IMR-90 (cell line): ENCODE results near the gene PAX5. TPM values are rescaled to one million over a fixed set of nuclear protein-coding genes. Genes with fewer than 3 reads are reported as not detected.

Source experiments
- ATAC-seq: fragments of 200-7000 bp; cut with Tn5 transposase; 2 replicates; pipeline ENCODE4 v1.9.1; 2020; ENCODE audit warnings: low read depth, mild to moderate bottlenecking, moderate library complexity
- BruUV-seq: library from RNA; stranded (reverse); fragments of 400-500 nt; replicated peaks from 2 replicates; lab custom pipeline; 2021; lab: Mats Ljungman, UMichigan
- CTCF ChIA-PET: fragments of 300-600 bp; formaldehyde crosslinking; extraction: SDS; loops from one replicate; lab custom pipeline; 2021; ENCODE audit warnings: antibody characterized with exemption; lab: Yijun Ruan, JAX
- POLR2A ChIA-PET: fragments of 300-600 bp; sonication (Branson Sonifier 250); formaldehyde crosslinking; loops from one replicate; lab custom pipeline; 2022; ENCODE audit warnings: antibody characterized with exemption; ENCODE audit not compliant: unreplicated experiment; lab: Charles Lee
- DNase-seq: peaks from one replicate; pipeline ENCODE4 v3.0.0; 2013
- H2AFZ ChIP-seq: replicated peaks from 2 replicates; pipeline ENCODE3; 2013; ENCODE audit warnings: low read length, mild to moderate bottlenecking; ENCODE audit not compliant: poor library complexity
- H2AK5ac ChIP-seq: 2 replicates; pipeline ENCODE4 v1.6.1; 2013; ENCODE audit warnings: low read depth, low read length, inconsistent platforms
- H2AK9ac ChIP-seq: replicated peaks from 2 replicates; pipeline ENCODE3; 2013; ENCODE audit warnings: mild to moderate bottlenecking, low read depth, low read length, moderate library complexity; ENCODE audit not compliant: poor library complexity
- H2BK120ac ChIP-seq: 2 replicates; pipeline ENCODE4 v1.6.1; 2013; ENCODE audit warnings: low read depth, low read length, inconsistent platforms
- H2BK15ac ChIP-seq: 3 replicates; pipeline ENCODE4 v1.6.1; 2013; ENCODE audit warnings: low read depth, low read length, inconsistent platforms
- H2BK20ac ChIP-seq: 2 replicates; pipeline ENCODE4 v1.6.1; 2013; ENCODE audit warnings: low read depth, mild to moderate bottlenecking, inconsistent platforms, low read length, moderate library complexity
- H2BK5ac ChIP-seq: 2 replicates; pipeline ENCODE4 v1.6.1; 2013; ENCODE audit warnings: mild to moderate bottlenecking, low read depth, low read length, inconsistent platforms; ENCODE audit not compliant: poor library complexity, severe bottlenecking
- H3K14ac ChIP-seq: replicated peaks from 2 replicates; pipeline ENCODE4 v1.6.1; 2013; ENCODE audit warnings: low read depth, low read length, inconsistent platforms
- H3K18ac ChIP-seq: 2 replicates; pipeline ENCODE4 v1.6.1; 2013; ENCODE audit warnings: low read depth, low read length, control low read depth
- H3K23ac ChIP-seq: 2 replicates; pipeline ENCODE4 v1.6.1; 2013; ENCODE audit warnings: low read depth, low read length, inconsistent platforms
- H3K27ac ChIP-seq: 2 replicates; pipeline ENCODE4 v1.5.1; 2013; ENCODE audit warnings: mild to moderate bottlenecking, control low read depth, low read length; ENCODE audit not compliant: insufficient read depth
- H3K27me3 ChIP-seq: 2 replicates; pipeline ENCODE4 v1.6.1; 2013; ENCODE audit warnings: low read length; ENCODE audit not compliant: control insufficient read depth, insufficient read depth
- H3K36me3 ChIP-seq: 2 replicates; pipeline ENCODE4 v1.6.1; 2013; ENCODE audit warnings: low read length, mixed read lengths; ENCODE audit not compliant: control insufficient read depth, insufficient read depth
- H3K4ac ChIP-seq: 2 replicates; pipeline ENCODE4 v1.6.1; 2013; ENCODE audit warnings: low read depth, low read length, inconsistent platforms
- H3K4me1 ChIP-seq: 2 replicates; pipeline ENCODE4 v1.6.1; 2013; ENCODE audit warnings: low read length, mixed read lengths; ENCODE audit not compliant: control insufficient read depth, insufficient read depth
- H3K4me2 ChIP-seq: 2 replicates; pipeline ENCODE4 v1.6.1; 2013; ENCODE audit warnings: low read depth, mild to moderate bottlenecking, control low read depth, low read length, moderate library complexity
- H3K4me3 ChIP-seq: 2 replicates; pipeline ENCODE4 v1.5.1; 2013; ENCODE audit warnings: low read depth, mild to moderate bottlenecking, control low read depth, low read length, moderate library complexity; ENCODE audit not compliant: insufficient read depth
- H3K56ac ChIP-seq: 2 replicates; pipeline ENCODE4 v1.6.1; 2013; ENCODE audit warnings: low read length, inconsistent platforms; ENCODE audit not compliant: insufficient read depth; ENCODE audit errors: extremely low read depth
- H3K79me1 ChIP-seq, 2 experiments: 2 replicates each; pipeline ENCODE4 v1.6.1; 2013; ENCODE audit warnings: low read length in 2 of 2, inconsistent platforms in 1 of 2, low read depth in 1 of 2
- H3K9ac ChIP-seq: 2 replicates; pipeline ENCODE4 v1.6.1; 2013; ENCODE audit warnings: low read depth, low read length, control low read depth
- H3K9me1 ChIP-seq: 2 replicates; pipeline ENCODE4 v1.6.1; 2013; ENCODE audit warnings: low read length, inconsistent platforms; ENCODE audit not compliant: insufficient read depth
- H3K9me3 ChIP-seq: 2 replicates; pipeline ENCODE4 v1.6.1; 2013; ENCODE audit warnings: low read length; ENCODE audit not compliant: control insufficient read depth, insufficient read depth
- H4K20me1 ChIP-seq: 2 replicates; pipeline ENCODE4 v1.6.1; 2013; ENCODE audit warnings: low read length, inconsistent platforms; ENCODE audit not compliant: insufficient read depth
- H4K5ac ChIP-seq: 2 replicates; pipeline ENCODE4 v1.6.1; 2013; ENCODE audit warnings: mild to moderate bottlenecking, low read depth, low read length, control low read depth
- H4K8ac ChIP-seq, 2 experiments: 2 replicates each; pipeline ENCODE4 v1.6.1; 2013; ENCODE audit warnings: low read depth in 2 of 2, low read length in 2 of 2, control low read depth in 1 of 2, inconsistent platforms in 1 of 2
- H4K91ac ChIP-seq: 2 replicates; pipeline ENCODE4 v1.6.1; 2013; ENCODE audit warnings: low read depth, low read length, inconsistent platforms; ENCODE audit not compliant: insufficient read depth
- BHLHE40 ChIP-seq: fragments of 150-350 bp; IDR thresholded peaks from 2 replicates; pipeline ENCODE4 v1.6.1; 2016; ENCODE audit warnings: mild to moderate bottlenecking, low read depth, low read length
- CHD1 ChIP-seq: IDR thresholded peaks from 2 replicates; pipeline ENCODE4 v1.6.1; 2012; ENCODE audit warnings: low read depth, low read length, improper control_type of control experiment
- CTCF ChIP-seq: conservative IDR thresholded peaks from 2 replicates; pipeline ENCODE4 v1.5.1; 2012; ENCODE audit warnings: mild to moderate bottlenecking, low read depth, low read length, improper control_type of control experiment
- FOS ChIP-seq: fragments of 150-350 bp; IDR thresholded peaks from 2 replicates; pipeline ENCODE4 v1.6.1; 2016; ENCODE audit warnings: low read depth, low read length
- MXI1 ChIP-seq: IDR thresholded peaks from 2 replicates; pipeline ENCODE4 v1.6.1; 2012; ENCODE audit warnings: low read depth, mild to moderate bottlenecking, low read length, moderate library complexity, borderline replicate concordance
- NFE2L2 ChIP-seq: fragments of 150-350 bp; IDR thresholded peaks from 2 replicates; pipeline ENCODE4 v1.6.1; 2016; ENCODE audit warnings: low read depth, mild to moderate bottlenecking, low read length
- POLR2A ChIP-seq: IDR thresholded peaks from 2 replicates; pipeline ENCODE4 v1.6.1; 2012; ENCODE audit warnings: mild to moderate bottlenecking, low read depth, low read length
- RAD21 ChIP-seq: IDR thresholded peaks from 2 replicates; pipeline ENCODE4 v1.6.1; 2012; ENCODE audit warnings: low read length, improper control_type of control experiment
- RCOR1 ChIP-seq: IDR thresholded peaks from 2 replicates; pipeline ENCODE4 v1.6.1; 2012; ENCODE audit warnings: mild to moderate bottlenecking, low read length, improper control_type of control experiment; ENCODE audit not compliant: insufficient replicate concordance
- RFX5 ChIP-seq: IDR thresholded peaks from 2 replicates; pipeline ENCODE4 v1.8.0; 2012; ENCODE audit warnings: low read depth, mild to moderate bottlenecking, low read length, moderate library complexity
- USF2 ChIP-seq: fragments of 150-350 bp; IDR thresholded peaks from 2 replicates; pipeline ENCODE4 v1.6.1; 2017; ENCODE audit warnings: mild to moderate bottlenecking, antibody characterized with exemption, low read length, low read depth
- WGBS, 2 experiments: methylation state at CpG; one replicate each; pipeline versions ENCODE4 v1.1.5 to v1.1.7; 2013; ENCODE audit warnings: missing lambda C conversion rate in 2 of 2; ENCODE audit not compliant: insufficient read length in 1 of 2; ENCODE audit errors: extremely low coverage in 2 of 2; 5-methylcytosine and 5-hydroxymethylcytosine counted together
- dilution Hi-C: fragments of 300-500 bp; cut with HindIII; formaldehyde crosslinking; loops from one replicate; pipeline ENCODE4 v1.14.3; 2018; ENCODE audit warnings: low sequenced_read_pairs; ENCODE audit not compliant: unreplicated experiment
- in situ Hi-C: fragments of 300-500 bp; cut with MboI; formaldehyde crosslinking; loops from 3 replicates; pipeline ENCODE4 v1.14.3; 2019; ENCODE audit warnings: low sequenced_read_pairs, inconsistent platforms, mixed read lengths
- intact Hi-C: fragments of 100-400 bp; cut with micrococcal nuclease; formaldehyde crosslinking; loops from 2 replicates; pipeline ENCODE4 v1.10.0; 2022
- polyA plus RNA-seq, 3 experiments: library from polyadenylated mRNA; depleted of rRNA; stranded (reverse); fragments of >200 nt; gene quantifications; 2 replicates each; pipeline ENCODE4 v1.2.3, GENCODE V29; 2012; ENCODE audit warnings: low replicate concordance in 1 of 3
- total RNA-seq: library from RNA; depleted of rRNA; stranded (reverse); fragments of >200 nt; gene quantifications from 2 replicates; pipeline ENCODE4 v1.2.3, GENCODE V29; 2012

The PAX5 gene
- total and polyA plus RNA-seq, 2 of the 4 experiments (the other 2 are of a cell fraction) = not detected

- H3K56ac ChIP-seq = no peak overlapping the region
- ChIA-PET POLR2A (no interaction called here), CTCF (no interaction called here)
- no peak overlapping the region for H4K5ac ChIP-seq
- H3K9me3 ChIP-seq = no peaks in the 10 kb centered on the region
- H3K27ac ChIP-seq = no peak overlapping the region
- no peaks in the 10 kb centered on the region for H3K9me1 ChIP-seq
- H2AK5ac ChIP-seq = no peak overlapping the region
- no peak overlapping the region for H3K4me3 ChIP-seq
- H3K27me3 ChIP-seq = peaks cover 11% of the 10 kb centered on the region
- TF ChIP-seq FOS = no peak
- TF ChIP-seq MXI1 = no peak
- TF ChIP-seq RAD21 = no peak
- no peak for TF ChIP-seq NFE2L2
- no peak for TF ChIP-seq USF2
- TF ChIP-seq BHLHE40 = no peak
- no peak for TF ChIP-seq RFX5
- no peak for TF ChIP-seq POLR2A
- no peak for TF ChIP-seq RCOR1
- no peak for TF ChIP-seq CTCF
- no peak for TF ChIP-seq CHD1
- H4K91ac ChIP-seq = no peak overlapping the region
- no peak overlapping the region for H2BK15ac ChIP-seq
- intact Hi-C loops = no loop called here
- H3K18ac ChIP-seq = no peak overlapping the region
- whole genome bisulfite sequencing, 2 experiments = no CpG with 5 or more reads among the region's 4 CpGs
- H3K9ac ChIP-seq = no peak overlapping the region
- no peak overlapping the region for H2AFZ ChIP-seq
- H4K20me1 ChIP-seq = no peaks in the 10 kb centered on the region
- no peaks in the 10 kb centered on the region for H3K36me3 ChIP-seq
- H3K4me1 ChIP-seq = no peaks in the 10 kb centered on the region
- no peak for ATAC-seq
- in situ Hi-C loops = no loop called here
- H2BK20ac ChIP-seq = no peak overlapping the region
- dilution Hi-C loops = no loop called here
- H2BK5ac ChIP-seq = no peak overlapping the region
- no peak overlapping the region for H3K23ac ChIP-seq
- no peak for DNase-seq
- H3K14ac ChIP-seq = no peak overlapping the region
- no peaks in the 10 kb centered on the region for H3K79me1 ChIP-seq
- H3K4ac ChIP-seq = no peak overlapping the region
- BruUV-seq = no TSS peak
- H3K4me2 ChIP-seq = no peak overlapping the region
- H2BK120ac ChIP-seq = no peak overlapping the region
- H4K8ac ChIP-seq = no peak overlapping the region
- no peak overlapping the region for H2AK9ac ChIP-seq
These were observed 103.1 kb downstream of the PAX5 start for GRCh38 chr9:36930941-36931340.
